HepG2 (cell line): ENCODE results near the gene NEAT1. TPM values are rescaled to one million over a fixed set of nuclear protein-coding genes. Genes with fewer than 3 reads are reported as not detected.

Source experiments
- CEBPB ChIP-seq: IDR thresholded peaks from 2 replicates; pipeline ENCODE4 v1.6.1; 2011; ENCODE audit warnings: low read depth, low read length, improper control_type of control experiment, borderline replicate concordance
- DMAP1 ChIP-seq: IDR thresholded peaks from 2 replicates; pipeline ENCODE4 v1.6.1; 2016
- HBP1 ChIP-seq: IDR thresholded peaks from 2 replicates; pipeline ENCODE4 v1.6.1; 2016; ENCODE audit warnings: low read depth, control low read depth
- PPARG ChIP-seq: conservative IDR thresholded peaks from 2 replicates; pipeline ENCODE4 v1.6.1; 2016; ENCODE audit warnings: missing biosample characterization, missing genetic modification reagents
- TBL1XR1 ChIP-seq: fragments of 150-350 bp; IDR thresholded peaks from 2 replicates; pipeline ENCODE4 v1.6.1; 2014; ENCODE audit warnings: borderline replicate concordance, low read length; ENCODE audit not compliant: partially characterized antibody
- TCF7 ChIP-seq: sonication (generic); IDR thresholded peaks from 2 replicates; pipeline ENCODE4 v1.6.1; 2016; ENCODE audit warnings: antibody characterized with exemption, low read depth
- TERF1 ChIP-seq: sonication (generic); formaldehyde crosslinking; IDR thresholded peaks from 2 replicates; pipeline ENCODE4 v1.8.0; 2022; ENCODE audit warnings: mild to moderate bottlenecking, missing genetic modification reagents, moderate library complexity
- U2AF1 ChIP-seq: fragments of 200-400 bp; formaldehyde crosslinking; optimal IDR thresholded peaks from 2 replicates; pipeline ENCODE3; 2017; ENCODE audit warnings: mild to moderate bottlenecking, low read depth, low read length
- UBTF ChIP-seq: sonication (generic); formaldehyde crosslinking; IDR thresholded peaks from 2 replicates; pipeline ENCODE4 v1.4.0; 2020; ENCODE audit warnings: mild to moderate bottlenecking, missing genetic modification reagents
- ZFP36 ChIP-seq: fragments of 150-350 bp; IDR thresholded peaks from 2 replicates; pipeline ENCODE4 v1.6.1; 2018; ENCODE audit warnings: borderline replicate concordance, low read length, low read depth; ENCODE audit not compliant: partially characterized antibody
- ZHX2 ChIP-seq, 2 experiments: sonication (generic) in 1 of 2; formaldehyde crosslinking in 1 of 2; IDR thresholded peaks; 2 replicates each; pipeline versions ENCODE4 v1.6.1 to v1.9.0; 2014 to 2022; ENCODE audit warnings: antibody characterized with exemption in 1 of 2, borderline replicate concordance in 1 of 2, inconsistent platforms in 1 of 2, low read depth in 1 of 2, missing genetic modification reagents in 1 of 2
- ZMYM4 ChIP-seq: sonication (generic); formaldehyde crosslinking; IDR thresholded peaks from 2 replicates; pipeline ENCODE4 v1.8.1; 2023; ENCODE audit warnings: mild to moderate bottlenecking, missing genetic modification reagents
- ZNF768 ChIP-seq: sonication (generic); formaldehyde crosslinking; IDR thresholded peaks from 2 replicates; pipeline ENCODE4 v1.4.0; 2020; ENCODE audit warnings: missing genetic modification reagents
- ZNF770 ChIP-seq: sonication (generic); formaldehyde crosslinking; IDR thresholded peaks from 2 replicates; pipeline ENCODE4 v1.5.0; 2020; ENCODE audit warnings: mild to moderate bottlenecking, missing genetic modification reagents
- ZSCAN12 ChIP-seq: sonication (generic); formaldehyde crosslinking; IDR thresholded peaks from 2 replicates; pipeline ENCODE4 v1.9.0; 2021; ENCODE audit warnings: mild to moderate bottlenecking, missing genetic modification reagents
- polyA plus RNA-seq, 8 experiments: library from polyadenylated mRNA; depleted of rRNA in 3 of 8; stranded (reverse) in 7 of 8; unstranded in 1 of 8; fragments of >200 nt; fragmentation: Illumina TruSeq in 4 of 8; extraction: Trizol in 4 of 8; gene quantifications; 2 replicates each; pipeline versions ENCODE4 v1.2.1 to v1.2.3, GENCODE V29; 2011 to 2016; ENCODE audit warnings: low read depth in 4 of 8, missing spikeins in 1 of 8, mixed read lengths in 1 of 8; ENCODE audit not compliant: insufficient read depth in 1 of 8
- total RNA-seq, 5 experiments: library from RNA; depleted of rRNA; stranded (reverse); fragments of >200 nt; fragmentation: Illumina TruSeq; extraction: Trizol; gene quantifications; 2 replicates each; pipeline ENCODE4 v1.2.3, GENCODE V29; 2016; ENCODE audit warnings: low read depth in 1 of 5

NEAT1 gene
- total and polyA plus RNA-seq, 2 of the 13 experiments (the other 11 are each of a cell fraction or from before 2014, with no cell fraction given) = 20.5 to 41.2 TPM

- TF ChIP-seq TERF1 (no peak), ZNF770 (CRISPR knock-in tag) (no peak), TCF7 (no peak), HBP1 (CRISPR knock-in tag) (no peak), ZNF768 (CRISPR knock-in tag) (0 out of 2 replicates have a peak, but pooled peaks have one; percentile 16), ZFP36 (no peak), TBL1XR1 (peak; percentile 15), ZSCAN12 (no peak), ZMYM4 (CRISPR knock-in tag) (no peak), UBTF (CRISPR knock-in tag) (peak; percentile 37; the same call in 1 of the 2 replicates), U2AF1 (no peak), CEBPB (no peak), PPARG (CRISPR knock-in tag) (no peak), ZHX2 (IDR thresholded peaks at IDR 0.05; ENCODE audit: low read depth) (no peak), ZHX2 (CRISPR knock-in tag; IDR thresholded peaks at IDR 0.05; ENCODE audit: borderline replicate concordance) (no peak), DMAP1 (CRISPR knock-in tag) (no peak)
These were observed 7.3 kb downstream of the NEAT1 start (continued) for GRCh38 chr11:65429724-65430405.
